NCI-H460 (cell line): Measurements from ENCODE around the gene BRCA2. TPM values are rescaled to one million over a fixed set of nuclear protein-coding genes. Genes with fewer than 3 reads are reported as not detected.

Source experiments
- DNase-seq: peaks from one replicate; pipeline ENCODE4 v3.0.0-alpha.2; 2016; ENCODE audit warnings: low read depth; ENCODE audit errors: extremely low read depth
- small RNA-seq, 2 experiments: library from RNA; depleted of rRNA; stranded (forward); fragments of <200 nt; gene quantifications; one replicate each; pipeline ENCODE3, GENCODE V24; 2014
- total RNA-seq: library from RNA; depleted of rRNA; stranded (reverse); fragments of >200 nt; shearing (Covaris generic); gene quantifications from 2 replicates; pipeline ENCODE4 v1.2.3, GENCODE V29; 2014; rRNA removed

Gene BRCA2
- total RNA-seq, 1 experiment from 2014 or later: 8.8 TPM

DNA sequence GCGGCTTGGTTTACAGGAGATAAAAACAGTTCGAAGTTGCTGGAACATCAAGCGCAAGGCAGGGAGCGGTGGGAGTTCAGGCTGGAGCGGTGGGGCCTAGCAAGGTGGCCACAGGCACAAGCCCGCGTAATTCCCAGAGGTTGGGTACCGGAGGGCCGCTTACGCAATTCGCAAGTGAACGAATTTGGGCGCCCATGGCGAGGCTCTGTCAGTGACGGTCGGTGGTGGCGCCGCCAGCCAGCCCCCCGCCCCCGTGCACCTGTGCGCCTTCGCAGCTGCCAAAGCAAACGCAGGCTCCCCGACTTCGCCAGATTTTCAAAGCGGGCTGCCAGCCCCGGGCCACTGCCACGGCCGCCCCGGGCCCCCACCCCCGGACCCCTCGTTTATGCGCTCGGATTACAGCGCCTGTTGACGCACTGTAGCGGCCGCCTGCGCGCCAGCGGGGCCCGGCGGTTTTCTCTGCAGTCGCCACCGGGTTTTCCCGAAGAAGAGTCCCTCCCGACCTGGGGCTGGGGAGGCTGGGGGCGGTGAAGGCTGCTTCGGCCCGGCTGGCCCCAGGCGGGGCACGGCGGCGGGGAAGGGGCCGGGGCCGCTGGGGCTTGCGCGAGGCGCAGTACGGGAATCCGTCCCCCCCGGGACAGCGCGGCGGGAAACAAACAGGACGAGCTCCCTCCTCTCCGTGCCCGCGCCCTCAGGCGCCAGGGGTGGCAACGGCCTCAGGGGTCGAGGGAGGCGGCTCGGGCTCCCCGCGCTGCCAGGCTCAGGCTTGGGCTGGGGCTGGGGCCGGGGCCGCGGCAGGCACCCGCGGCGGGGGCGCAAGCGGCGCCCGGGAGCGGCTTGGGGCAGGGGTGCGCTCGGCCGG is 111.9 kb downstream of the BRCA2 start:
- no peak for DNase-seq

GRCh38 chr13:32427852-32428580 is 112.7 kb downstream of the BRCA2 start, which contains the start of gene N4BP2L1:
Gene N4BP2L1, minus strand, starts transcription at chr13:32428130. Its CDS starts 48 bp downstream, at chr13:32428082.
- no peak for DNase-seq

DNA sequence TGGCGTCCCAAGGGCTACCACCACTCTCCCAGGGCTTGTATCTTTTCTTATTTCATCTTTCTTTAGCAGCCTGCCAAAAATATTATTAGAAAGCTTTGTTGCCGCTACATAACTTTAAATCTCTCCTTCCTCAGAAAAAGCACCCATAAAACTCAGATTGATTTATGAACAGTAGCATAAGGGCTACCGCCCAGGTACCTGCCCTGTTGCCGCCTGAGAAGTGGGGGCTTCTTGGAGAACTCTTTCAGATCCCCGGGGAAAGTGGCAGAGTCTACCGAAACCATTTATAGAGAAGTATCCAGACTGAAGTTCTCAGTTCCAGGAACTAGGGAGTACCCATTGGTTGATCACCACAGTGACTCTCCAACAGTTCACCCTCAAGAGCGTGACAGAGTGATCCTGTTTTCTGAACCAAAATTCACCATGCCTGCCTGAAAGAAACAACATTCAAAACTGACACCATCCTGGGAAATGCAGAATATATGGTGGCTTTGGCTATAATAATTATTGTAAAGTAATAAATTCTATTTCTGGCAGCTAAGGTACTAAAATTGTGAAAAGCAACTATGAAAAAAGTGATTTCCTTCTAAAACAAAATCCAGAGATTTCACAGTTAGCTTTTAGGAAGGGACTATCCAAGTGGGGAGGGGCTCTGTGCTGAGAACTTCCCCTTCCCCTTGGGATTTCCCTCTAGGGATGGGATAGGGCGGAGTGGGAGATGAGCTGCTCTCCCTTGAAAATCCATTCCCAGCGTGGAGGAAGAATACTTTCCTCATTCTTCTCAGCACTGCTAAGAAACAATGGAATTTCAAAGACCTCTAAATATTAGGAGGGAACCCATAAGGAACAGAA is 113.5 kb downstream of the BRCA2 start:
- no peak for DNase-seq

DNA sequence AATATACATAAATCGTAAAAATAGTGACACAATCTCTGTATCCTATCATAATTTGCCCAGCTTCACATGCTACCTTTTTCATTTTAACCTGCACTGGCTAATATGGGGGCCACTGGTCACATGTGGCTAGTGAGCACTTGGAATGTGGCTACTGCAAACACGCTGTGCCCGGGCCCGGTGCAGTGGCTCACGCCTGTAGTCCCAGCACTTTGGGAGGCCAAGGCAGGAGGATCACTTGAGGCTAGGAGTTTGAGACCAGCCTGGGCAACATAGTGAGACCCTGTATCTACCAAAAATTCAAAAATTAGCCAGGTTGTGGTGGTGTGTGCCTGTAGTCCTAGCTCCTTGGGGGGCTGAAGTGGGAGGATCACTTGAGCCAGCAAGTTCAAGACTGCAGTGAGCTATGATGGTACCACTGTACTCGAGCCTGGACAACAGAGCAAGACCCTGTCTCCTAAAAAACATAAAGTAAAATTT is 114.2 kb downstream of the BRCA2 start:
- no peak for DNase-seq

DNA sequence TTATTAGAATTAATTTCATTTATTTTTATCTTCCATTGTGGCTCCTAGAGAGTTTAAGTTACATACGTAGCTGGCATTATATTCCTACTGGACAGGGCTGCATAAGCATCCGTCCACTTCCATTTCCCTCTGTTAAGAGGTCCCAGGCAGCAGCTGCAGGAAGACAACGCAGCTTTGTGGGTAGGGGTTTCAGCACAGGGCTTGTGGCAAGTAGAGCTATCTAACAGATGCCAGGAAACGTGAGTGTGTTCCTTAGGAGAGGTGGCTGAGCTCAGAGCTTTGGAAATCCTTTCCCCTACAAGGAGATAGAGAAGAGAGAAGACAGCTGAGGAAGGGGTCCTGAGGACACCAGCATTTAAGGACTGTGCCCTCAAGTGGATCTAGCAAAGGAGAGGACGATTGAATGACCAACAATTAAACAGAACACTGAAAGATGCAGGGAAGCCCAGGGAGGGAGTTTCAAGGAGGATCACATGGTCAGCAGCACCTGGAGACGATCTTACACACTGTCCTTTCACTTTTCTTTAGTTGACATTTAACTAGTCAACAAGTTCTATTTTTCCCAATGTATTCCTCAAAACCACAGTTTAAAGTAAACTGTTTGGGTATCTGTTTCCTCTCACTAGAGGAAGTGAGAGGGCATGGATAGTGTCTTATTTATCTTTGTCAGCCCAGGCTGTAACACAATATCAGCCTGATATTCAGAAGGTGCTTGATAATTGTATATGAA is 114.9 kb downstream of the BRCA2 start:
- no peak for DNase-seq

DNA sequence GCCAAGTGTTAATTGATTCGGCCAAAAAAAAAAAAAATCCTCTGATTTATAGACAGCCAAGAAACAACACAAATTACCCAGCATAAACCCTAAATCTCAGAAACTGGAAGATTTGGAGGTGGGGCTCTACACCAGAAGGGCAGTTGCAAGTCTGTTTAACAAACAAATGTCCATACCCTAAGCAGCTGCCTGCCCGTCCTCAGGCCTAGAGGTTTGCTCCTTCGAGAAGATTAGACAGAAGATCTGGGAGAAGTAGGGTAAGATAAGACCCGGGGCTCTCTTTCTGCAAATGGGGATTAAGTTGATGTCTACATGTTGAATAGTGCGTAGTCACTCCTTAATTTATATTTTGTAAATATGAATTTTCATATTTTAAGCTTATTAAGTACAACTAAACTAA is 116.1 kb downstream of the BRCA2 start:
- no peak for DNase-seq

GRCh38 chr13:32432856-32433255 is 117.5 kb downstream of the BRCA2 start:
- no peak for DNase-seq

DNA sequence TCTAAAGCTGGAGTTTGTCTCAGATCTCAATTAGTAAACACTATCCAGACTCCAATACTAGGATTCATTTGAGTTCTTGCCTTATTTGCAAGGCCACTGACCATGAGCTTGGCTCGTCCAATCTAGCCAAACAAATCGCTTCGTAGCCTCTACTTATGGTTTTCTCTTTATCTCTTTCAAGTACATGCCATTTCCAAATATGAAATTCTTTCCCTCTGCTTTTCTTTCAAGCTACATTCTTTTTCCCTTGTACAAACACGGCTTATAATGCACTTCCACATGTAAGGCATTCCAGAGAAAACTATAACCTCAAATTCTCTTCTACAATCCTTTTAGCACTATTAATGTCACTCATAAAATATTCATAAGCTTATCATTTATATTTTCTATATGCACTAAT is 123.6 kb downstream of the BRCA2 start:
- no peak for DNase-seq

DNA sequence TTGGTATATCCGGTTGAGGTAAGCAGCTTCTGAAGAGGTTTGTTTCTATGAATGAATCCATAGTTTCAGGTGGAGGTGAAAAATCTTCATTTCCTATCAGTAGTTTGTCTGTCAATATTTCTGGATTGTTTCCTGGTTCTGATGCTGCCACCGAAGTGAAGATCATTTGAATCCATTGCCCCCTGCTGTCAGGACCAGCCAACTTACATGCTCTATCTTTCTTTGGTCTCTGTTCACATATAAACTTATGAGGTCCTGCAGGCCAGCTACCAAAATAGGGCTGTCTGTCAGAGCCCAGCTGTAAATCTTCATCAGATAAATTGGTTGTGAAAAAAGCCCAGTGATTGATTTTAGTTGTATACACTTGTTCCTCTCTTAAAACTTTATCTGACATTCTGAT is 127.8 kb downstream of the BRCA2 start:
- no peak for DNase-seq

DNA sequence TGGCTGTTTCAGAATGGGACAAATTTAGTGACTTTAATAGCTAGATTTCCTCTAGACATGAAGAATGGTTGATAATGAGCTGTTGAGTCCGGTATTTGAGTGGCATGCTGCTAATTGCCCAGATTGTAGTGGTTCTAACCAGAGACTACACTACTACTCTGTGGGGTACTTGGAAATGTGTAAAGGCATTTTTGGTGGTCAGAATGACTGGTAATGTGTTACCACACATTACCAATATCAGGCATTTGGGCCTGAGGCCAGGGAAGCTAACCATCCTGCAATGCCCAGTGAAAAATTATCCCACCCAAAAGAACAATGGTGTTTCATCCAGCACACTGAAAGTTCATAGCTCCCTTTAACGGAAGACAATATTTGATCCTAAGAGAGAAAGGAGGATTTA is 130.2 kb downstream of the BRCA2 start:
- no peak for DNase-seq

- DNase-seq: no peak
These were observed 130.9 kb downstream of the BRCA2 start for GRCh38 chr13:32446220-32446619.

DNA sequence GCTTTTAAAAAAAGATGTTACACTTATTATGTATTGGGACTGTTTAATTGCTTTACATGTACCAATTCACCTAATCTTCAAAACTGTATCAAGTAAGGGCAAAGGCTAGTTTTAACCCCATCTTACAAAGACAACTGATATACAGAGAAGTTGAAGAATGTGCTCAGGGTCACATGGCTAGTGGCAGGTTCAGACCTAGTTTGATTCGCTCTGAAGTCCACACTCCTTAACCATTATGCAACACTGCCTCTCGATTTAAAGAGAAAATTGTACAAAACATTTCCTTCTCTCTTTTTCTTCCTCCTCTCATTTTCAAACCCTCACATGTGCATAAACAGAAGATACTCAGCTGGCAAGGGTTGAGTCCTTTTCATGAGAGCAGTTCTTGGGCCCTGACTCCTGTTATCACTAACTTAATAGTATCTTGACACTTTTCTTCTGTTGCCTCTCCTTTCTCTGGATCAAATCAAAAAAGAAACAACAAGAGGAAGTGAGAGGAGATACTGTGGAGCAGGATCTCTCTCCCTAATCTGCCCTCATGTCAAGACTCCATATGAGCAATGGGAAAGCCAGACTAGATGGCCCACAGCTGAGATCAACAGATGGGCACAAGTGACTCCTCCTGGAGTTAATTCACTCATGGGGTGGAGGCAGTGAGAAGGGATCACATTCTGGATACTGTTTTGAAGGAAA is 131.6 kb downstream of the BRCA2 start:
- DNase-seq: no peak

GRCh38 chr13:32447894-32448623 is 132.8 kb downstream of the BRCA2 start:
- DNase-seq: no peak

GRCh38 chr13:32448972-32449371 is 133.7 kb downstream of the BRCA2 start:
- no peak for DNase-seq

Small RNA genes lying within 50 kb of the gene (small RNA-seq; reads per million reads assigned to genes)
- 0 reads per million in 2 experiments for gene RF00190

Other genes starting within 250 kb of the BRCA2 start
- not detected in 2 replicates for gene ZAR1L, start 145 bp upstream of the BRCA2 start, total RNA-seq
- gene N4BP2L1, start 112.6 kb downstream of the BRCA2 start, total RNA-seq: 0.15 and 0.52 TPM in 2 replicates
- 83.6 and 99.2 TPM in 2 replicates for gene N4BP2L2, start 223.3 kb downstream of the BRCA2 start, total RNA-seq